RWPE1 (cell line): ENCODE results near the gene SPRY4.
A peak's percentile ranks its signal among the peaks of the same experiment; 100 is the strongest.

Source experiments
- CTCF ChIA-PET: fragments of 350-600 bp; sonication (Branson Sonifier 250); formaldehyde crosslinking; extraction: SDS; loops from one replicate; lab custom pipeline; 2021; lab: Yijun Ruan, JAX
- POLR2A ChIA-PET: fragments of 400-600 bp; formaldehyde crosslinking; extraction: SDS; loops from one replicate; lab custom pipeline; 2020; ENCODE audit warnings: antibody characterized with exemption; ENCODE audit not compliant: low non-redundant PET; lab: Yijun Ruan, JAX
- DNase-seq: peaks from one replicate; pipeline ENCODE4 v3.0.0; 2012; ENCODE audit warnings: low spot score
- H3K27ac ChIP-seq: fragments of 450-650 bp; 2 replicates; pipeline ENCODE4 v1.5.1; 2017
- CTCF ChIP-seq: fragments of 450-650 bp; conservative IDR thresholded peaks from 2 replicates; pipeline ENCODE4 v1.5.1; 2017; ENCODE audit warnings: low read depth, mild to moderate bottlenecking

SPRY4 gene

GRCh38 chr5:142360607-142361120 is 35.8 kb upstream of the SPRY4 start:
- CTCF ChIA-PET: no interaction called here
- no peak for TF ChIP-seq CTCF
- POLR2A ChIA-PET: no interaction called here
- peak; percentile 48 for DNase-seq
- peak overlapping the region; percentile 48; the same call in 1 of the 2 replicates for H3K27ac ChIP-seq

- TF ChIP-seq CTCF: no peak
- no peak overlapping the region for H3K27ac ChIP-seq
- ChIA-PET POLR2A (no interaction called here), CTCF (no interaction called here)
- no peak for DNase-seq
Observed at GRCh38 chr5:142360051-142360498, 35.3 kb upstream of the SPRY4 start.

- no peak overlapping the region for H3K27ac ChIP-seq
- no peak for TF ChIP-seq CTCF
- DNase-seq: no peak
- POLR2A ChIA-PET: interaction anchor here (0.6 kb wide), 1 partner anchor 189 kb away, joined by 3 read pairs; no protein-coding TSS in a partner anchor
- CTCF ChIA-PET: no interaction called here
Observed at GRCh38 chr5:142358648-142359047, 33.8 kb upstream of the SPRY4 start.

- ChIA-PET POLR2A (interaction anchor here (0.6 to 2.0 kb wide), 2 partner anchors 33 to 189 kb away, joined by 3 to 16 read pairs; partner anchors contain the start of gene SPRY4), CTCF (no interaction called here)
- TF ChIP-seq CTCF: no peak
- DNase-seq: no peak
- H3K27ac ChIP-seq: no peak overlapping the region; the same call in 1 of the 2 replicates
Observed at GRCh38 chr5:142358121-142358520, 33.3 kb upstream of the SPRY4 start.

GRCh38 chr5:142357469-142358090 is 32.8 kb upstream of the SPRY4 start:
- no peak for DNase-seq
- ChIA-PET POLR2A (interaction anchor here (2.0 kb wide), 1 partner anchor 33 kb away, joined by 16 read pairs; the partner anchor contains the start of gene SPRY4), CTCF (interaction anchor here (0.6 kb wide), 1 partner anchor 468 kb away, joined by 5 read pairs; no protein-coding TSS in a partner anchor)
- TF ChIP-seq CTCF: no peak
- peak overlapping the region; percentile 87 for H3K27ac ChIP-seq

- POLR2A ChIA-PET: interaction anchor here (0.7 to 2.0 kb wide), 3 partner anchors 32 to 148 kb away, joined by 3 to 16 read pairs (median 11); partner anchors contain the start of gene SPRY4
- peak; percentile 94 for DNase-seq
- TF ChIP-seq CTCF: no peak
- CTCF ChIA-PET: interaction anchor here (0.6 kb wide), 2 partner anchors 59 to 467 kb away, joined by 4 to 5 read pairs; no protein-coding TSS in a partner anchor
- H3K27ac ChIP-seq: peak overlapping the region; percentile 87
Observed at GRCh38 chr5:142356716-142357468, 32.1 kb upstream of the SPRY4 start.
